ENCODE results near the gene JAZF1.
A peak's percentile ranks its signal among the peaks of the same experiment; 100 is the strongest.

Gene JAZF1

DNA sequence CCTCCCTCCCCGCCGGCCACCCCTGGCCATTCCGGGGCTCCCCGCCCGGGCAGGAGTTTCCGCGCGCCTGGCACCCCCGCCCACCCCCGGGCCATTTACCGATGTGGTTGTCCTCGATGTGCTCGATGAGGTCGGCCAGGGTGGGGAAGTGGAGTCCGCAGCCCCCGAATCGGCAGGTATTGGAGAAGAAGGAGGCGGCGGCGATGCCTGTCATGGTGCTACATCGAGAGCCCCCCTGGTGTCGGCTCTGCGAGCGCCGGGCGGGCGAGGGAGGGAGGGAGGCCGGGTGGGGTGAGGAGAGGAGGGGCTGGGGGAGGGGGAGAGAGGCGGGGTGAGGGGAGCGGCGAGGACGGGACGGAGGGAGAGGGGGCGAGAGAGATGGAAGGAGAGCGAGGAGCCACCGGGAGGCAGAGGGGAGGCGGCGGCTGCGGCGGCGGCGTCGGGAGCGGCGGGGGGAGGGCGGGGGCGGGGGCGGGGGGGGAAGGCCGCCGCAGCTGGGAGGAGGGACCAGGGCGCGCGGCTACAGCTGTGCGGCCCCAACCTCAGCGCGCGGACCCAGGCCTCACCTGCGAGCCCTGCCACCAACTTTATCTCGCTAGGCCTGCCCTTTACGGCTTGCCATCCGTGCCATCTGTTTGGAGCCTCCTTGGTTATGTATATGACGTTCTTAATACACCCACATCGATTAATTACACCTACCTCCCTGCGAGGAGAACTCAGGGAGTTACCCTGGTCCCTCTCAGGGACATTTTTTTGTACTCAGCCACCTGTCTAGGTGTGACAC is at the start of gene JAZF1:
JAZF1 (minus strand) TSS at position 432 of the 784 bp plus-strand sequence.
- peak within 1 kb of the TSS; percentile 79 for H3K4me3 ChIP-seq (ENCODE audit: low read depth, low read length)
- DNase-seq (ENCODE audit: low read depth) = peak; percentile 58
- TF ChIP-seq, protein P1, sequence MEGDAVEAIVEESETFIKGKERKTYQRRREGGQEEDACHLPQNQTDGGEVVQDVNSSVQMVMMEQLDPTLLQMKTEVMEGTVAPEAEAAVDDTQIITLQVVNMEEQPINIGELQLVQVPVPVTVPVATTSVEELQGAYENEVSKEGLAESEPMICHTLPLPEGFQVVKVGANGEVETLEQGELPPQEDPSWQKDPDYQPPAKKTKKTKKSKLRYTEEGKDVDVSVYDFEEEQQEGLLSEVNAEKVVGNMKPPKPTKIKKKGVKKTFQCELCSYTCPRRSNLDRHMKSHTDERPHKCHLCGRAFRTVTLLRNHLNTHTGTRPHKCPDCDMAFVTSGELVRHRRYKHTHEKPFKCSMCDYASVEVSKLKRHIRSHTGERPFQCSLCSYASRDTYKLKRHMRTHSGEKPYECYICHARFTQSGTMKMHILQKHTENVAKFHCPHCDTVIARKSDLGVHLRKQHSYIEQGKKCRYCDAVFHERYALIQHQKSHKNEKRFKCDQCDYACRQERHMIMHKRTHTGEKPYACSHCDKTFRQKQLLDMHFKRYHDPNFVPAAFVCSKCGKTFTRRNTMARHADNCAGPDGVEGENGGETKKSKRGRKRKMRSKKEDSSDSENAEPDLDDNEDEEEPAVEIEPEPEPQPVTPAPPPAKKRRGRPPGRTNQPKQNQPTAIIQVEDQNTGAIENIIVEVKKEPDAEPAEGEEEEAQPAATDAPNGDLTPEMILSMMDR (conservative IDR thresholded peaks at IDR 0.05; ENCODE audit: low read depth, low read length) = no peak

DNA sequence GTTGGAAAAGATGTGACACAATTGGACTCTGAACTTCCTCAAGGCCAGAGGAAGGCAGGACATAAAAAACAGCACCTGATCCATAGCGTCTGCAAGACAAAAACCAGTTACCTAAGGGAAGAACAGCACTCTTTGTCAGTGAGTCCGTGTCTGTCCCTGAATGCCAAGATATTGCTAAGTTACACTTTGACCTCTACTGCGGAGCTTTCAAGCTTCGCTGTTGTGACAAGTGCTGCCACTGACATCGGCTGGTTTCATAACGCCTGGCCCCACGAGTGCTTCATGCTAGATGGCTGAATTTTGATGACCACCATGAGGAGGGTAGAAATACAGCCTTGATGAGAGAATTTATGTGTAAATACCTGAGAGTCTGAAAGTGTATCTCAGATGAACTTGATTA is 49.7 kb upstream of the JAZF1 start:
- no peak for DNase-seq (ENCODE audit: low read depth)
- no peak overlapping the region for H3K4me3 ChIP-seq (ENCODE audit: low read depth, low read length)
- TF ChIP-seq, protein P1 (conservative IDR thresholded peaks at IDR 0.05; ENCODE audit: low read depth, low read length) = no peak

DNA sequence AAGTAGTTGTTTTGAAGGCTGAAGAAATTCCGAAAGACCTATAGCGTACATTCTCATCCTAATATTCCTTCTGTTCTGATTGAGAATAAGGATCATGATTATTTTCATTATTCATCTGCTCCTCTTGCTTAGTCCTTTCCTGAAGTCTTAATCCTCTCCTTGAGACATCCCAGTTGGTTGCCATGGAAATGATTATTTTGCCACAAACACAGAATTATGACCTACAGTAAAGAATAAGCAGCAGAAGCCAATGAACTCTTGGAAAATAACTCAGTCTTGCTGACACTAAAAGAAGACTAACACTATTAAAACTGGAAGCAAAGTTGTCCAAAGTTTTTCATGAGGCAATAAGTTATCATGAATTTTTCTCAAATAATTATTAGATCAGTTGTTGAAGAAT is 47.8 kb upstream of the JAZF1 start:
- H3K4me3 ChIP-seq (ENCODE audit: low read depth, low read length) = no peak overlapping the region
- TF ChIP-seq, protein P1 (conservative IDR thresholded peaks at IDR 0.05; ENCODE audit: low read depth, low read length) = no peak
- peak; percentile 5 for DNase-seq (ENCODE audit: low read depth)

DNA sequence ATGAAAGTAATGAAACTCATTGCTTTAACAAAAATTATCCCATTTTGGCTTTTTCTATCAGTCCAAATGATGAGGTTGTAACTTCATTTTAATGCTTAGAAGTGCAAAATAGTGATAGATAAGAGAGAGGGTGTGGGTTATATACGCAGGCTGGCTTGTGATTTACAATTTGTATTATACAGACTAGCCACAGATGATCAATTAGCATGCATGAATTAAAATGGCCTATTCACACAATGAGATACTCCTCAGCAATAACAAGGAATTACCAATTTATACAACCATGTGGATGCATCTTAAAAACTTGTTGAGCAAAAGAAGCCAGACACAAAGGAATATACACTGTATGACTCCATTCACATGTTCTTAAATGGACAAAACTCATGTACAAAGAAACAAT is 45.4 kb upstream of the JAZF1 start:
- no peak for DNase-seq (ENCODE audit: low read depth)
- TF ChIP-seq, protein P1 (conservative IDR thresholded peaks at IDR 0.05; ENCODE audit: low read depth, low read length) = no peak
- no peak overlapping the region for H3K4me3 ChIP-seq (ENCODE audit: low read depth, low read length)

DNA sequence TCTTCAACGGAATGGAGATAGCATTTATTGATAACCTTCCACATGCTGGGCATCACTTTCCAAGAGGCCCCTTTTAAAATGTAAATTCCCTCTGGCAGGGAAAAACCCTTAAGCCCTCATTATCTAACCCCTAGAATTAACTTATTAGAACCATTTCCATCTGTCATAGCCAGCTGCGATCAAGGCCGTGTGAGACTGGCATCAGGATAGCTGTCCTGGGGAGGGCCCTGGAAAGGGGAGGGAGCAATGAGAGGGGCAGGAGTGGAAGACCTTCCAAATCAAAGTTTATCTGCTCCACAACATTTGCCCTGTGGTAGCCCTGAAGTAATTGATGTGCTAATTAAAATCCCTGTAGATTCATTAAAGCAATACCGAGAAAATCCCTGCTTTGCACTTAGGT is 45.0 kb upstream of the JAZF1 start:
- TF ChIP-seq, protein P1 (conservative IDR thresholded peaks at IDR 0.05; ENCODE audit: low read depth, low read length) = no peak
- no peak for DNase-seq (ENCODE audit: low read depth)
- no peak overlapping the region for H3K4me3 ChIP-seq (ENCODE audit: low read depth, low read length)

DNA sequence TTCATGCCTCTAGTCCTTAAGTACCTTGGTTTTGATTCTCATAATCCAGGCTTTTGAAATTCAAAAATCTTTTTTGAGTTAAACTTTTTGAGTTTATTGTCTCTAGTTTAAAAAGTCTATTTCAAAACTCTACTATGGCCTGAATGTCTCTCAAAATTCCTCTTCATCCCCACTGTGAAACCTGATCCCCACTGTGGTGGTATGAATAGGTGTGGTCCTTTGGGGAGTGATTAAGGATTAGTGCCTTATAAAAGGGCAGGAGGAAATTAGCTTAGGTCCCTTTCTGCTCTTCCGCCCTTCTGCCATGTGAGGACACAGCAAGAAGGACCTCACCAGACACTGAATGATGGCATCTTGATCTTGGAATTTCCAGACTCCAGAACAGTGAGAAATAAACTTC is 44.1 kb upstream of the JAZF1 start:
- TF ChIP-seq, protein P1 (conservative IDR thresholded peaks at IDR 0.05; ENCODE audit: low read depth, low read length) = no peak
- DNase-seq (ENCODE audit: low read depth) = no peak
- no peak overlapping the region for H3K4me3 ChIP-seq (ENCODE audit: low read depth, low read length)

DNA sequence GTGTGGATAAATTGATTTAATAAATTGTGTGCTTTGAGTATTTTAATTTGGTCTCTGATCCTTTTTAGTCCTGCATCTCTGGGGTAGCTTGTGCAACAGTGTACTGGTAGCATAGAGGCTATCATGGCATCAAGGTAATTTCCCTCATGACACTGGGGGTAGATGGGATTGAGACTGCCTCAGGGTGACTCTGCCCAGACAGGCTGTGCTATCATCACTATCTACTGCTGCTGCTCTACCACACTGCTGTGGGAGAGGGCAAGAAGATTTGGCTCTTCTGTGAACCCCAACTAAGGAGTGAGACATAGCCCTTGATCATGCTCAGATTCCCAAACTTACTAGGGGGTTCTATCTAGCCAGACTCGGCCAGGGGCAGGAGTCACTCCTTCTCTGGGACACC is 43.6 kb upstream of the JAZF1 start:
- no peak overlapping the region for H3K4me3 ChIP-seq (ENCODE audit: low read depth, low read length)
- TF ChIP-seq, protein P1 (conservative IDR thresholded peaks at IDR 0.05; ENCODE audit: low read depth, low read length) = no peak
- DNase-seq (ENCODE audit: low read depth) = no peak

Measured in choroid plexus epithelial cell (primary cell).